Calu3 (cell line): ENCODE data around the gene MAPK4. TPM values are rescaled to one million over a fixed set of nuclear protein-coding genes. Genes with fewer than 3 reads are reported as not detected.

Experiments
- BruUV-seq: library from RNA; stranded (reverse); fragments of 400-500 nt; replicated peaks from 2 replicates; lab custom pipeline; 2021; lab: Mats Ljungman, UMichigan
- CTCF ChIA-PET: fragments of 300-600 bp; sonication (Branson Sonifier 250); formaldehyde crosslinking; loops from one replicate; lab custom pipeline; 2022; ENCODE audit warnings: antibody characterized with exemption; lab: Charles Lee
- DNase-seq: peaks from one replicate; pipeline ENCODE4 v3.0.0; 2022
- H3K27ac Mint-ChIP-seq: one replicate; pipeline ENCODE4 v1.8.0; 2022; ENCODE audit warnings: mixed read lengths; ENCODE audit not compliant: unreplicated experiment
- H3K27me3 Mint-ChIP-seq: one replicate; pipeline ENCODE4 v1.8.0; 2022; ENCODE audit warnings: mixed read lengths; ENCODE audit not compliant: unreplicated experiment
- H3K36me3 Mint-ChIP-seq: one replicate; pipeline ENCODE4 v1.8.0; 2022; ENCODE audit warnings: mild to moderate bottlenecking, moderate library complexity, mixed read lengths; ENCODE audit not compliant: insufficient read depth, unreplicated experiment
- H3K4me1 Mint-ChIP-seq: one replicate; pipeline ENCODE4 v1.8.0; 2022; ENCODE audit warnings: mild to moderate bottlenecking, low read depth, mixed read lengths; ENCODE audit not compliant: unreplicated experiment
- H3K4me3 Mint-ChIP-seq: one replicate; pipeline ENCODE4 v1.8.0; 2022; ENCODE audit warnings: mild to moderate bottlenecking, low read depth, moderate library complexity, mixed read lengths; ENCODE audit not compliant: unreplicated experiment
- H3K9me3 Mint-ChIP-seq: one replicate; pipeline ENCODE4 v1.8.0; 2022; ENCODE audit warnings: low read depth, mixed read lengths; ENCODE audit not compliant: unreplicated experiment
- CTCF ChIP-seq: fragments of 200-600 bp; IDR thresholded peaks from one replicate; pipeline ENCODE4 v1.8.0; 2022; ENCODE audit warnings: antibody characterized with exemption; ENCODE audit not compliant: unreplicated experiment
- intact Hi-C: fragments of 100-400 bp; cut with micrococcal nuclease; formaldehyde crosslinking; loops from one replicate; pipeline ENCODE4 v1.10.0; 2022; ENCODE audit not compliant: unreplicated experiment
- total RNA-seq: library from RNA; stranded (reverse); gene quantifications from 2 replicates; pipeline ENCODE4 v1.2.3, GENCODE V29; 2022

MAPK4 gene
- total RNA-seq, 1 experiment from 2014 or later: not detected

- Mint-ChIP-seq H3K36me3 (no peaks in the 10 kb centered on the region), H3K4me3 (no peak overlapping the region), H3K9me3 (no peaks in the 10 kb centered on the region), H3K27ac (no peak overlapping the region), H3K4me1 (no peaks in the 10 kb centered on the region), H3K27me3 (peaks cover 66% of the 10 kb centered on the region)
- BruUV-seq: no TSS peak
- TF ChIP-seq CTCF: no peak
- DNase-seq: no peak
- CTCF ChIA-PET: no interaction called here
- intact Hi-C loops: no loop called here
Measured at GRCh38 chr18:50738098-50738757, 178.3 kb downstream of the MAPK4 start.

GRCh38 chr18:50742952-50743351 is 183.1 kb downstream of the MAPK4 start:
- intact Hi-C loops: no loop called here
- Mint-ChIP-seq H3K27ac (no peak overlapping the region), H3K9me3 (no peaks in the 10 kb centered on the region), H3K4me1 (no peaks in the 10 kb centered on the region), H3K4me3 (no peak overlapping the region), H3K27me3 (peaks cover 78% of the 10 kb centered on the region), H3K36me3 (no peaks in the 10 kb centered on the region)
- no TSS peak for BruUV-seq
- DNase-seq: no peak
- TF ChIP-seq CTCF: no peak
- CTCF ChIA-PET: no interaction called here

- CTCF ChIA-PET: interaction anchor here (0.6 kb wide), 1 partner anchor 13 kb away, joined by 13 read pairs; no protein-coding TSS in a partner anchor
- DNase-seq: no peak
- Mint-ChIP-seq H3K27ac (no peak overlapping the region), H3K4me3 (no peak overlapping the region), H3K36me3 (no peaks in the 10 kb centered on the region), H3K9me3 (no peaks in the 10 kb centered on the region), H3K4me1 (no peaks in the 10 kb centered on the region), H3K27me3 (peaks cover 86% of the 10 kb centered on the region)
- no peak for TF ChIP-seq CTCF
- intact Hi-C loops: no loop called here
- no TSS peak for BruUV-seq
Measured at GRCh38 chr18:50744253-50744652, 184.4 kb downstream of the MAPK4 start.

- CTCF ChIA-PET: no interaction called here
- TF ChIP-seq CTCF: no peak
- no peak for DNase-seq
- H3K4me3 Mint-ChIP-seq: no peak overlapping the region
- H3K4me1 Mint-ChIP-seq: no peaks in the 10 kb centered on the region
- no peaks in the 10 kb centered on the region for H3K9me3 Mint-ChIP-seq
- H3K27me3 Mint-ChIP-seq: peaks cover 100% of the 10 kb centered on the region
- intact Hi-C loops: no loop called here
- H3K27ac Mint-ChIP-seq: no peak overlapping the region
- no TSS peak for BruUV-seq
- no peaks in the 10 kb centered on the region for H3K36me3 Mint-ChIP-seq
Measured at GRCh38 chr18:50745945-50746344, 186.1 kb downstream of the MAPK4 start.
